Stimulated activated CD8-positive, alpha-beta memory T cell treated with anti-CD3 and anti-CD28 coated beads, Interleukin-4, amount 100 ng/mL, for 1 hour (primary cell): ENCODE measurements around the gene MITF.

ENCODE experiments used
- DNase-seq, 2 donors: peaks; one replicate each; pipeline ENCODE4 v3.0.0-alpha.2; 2020; ENCODE audit warnings: low read depth in 2 of 2, low spot score in 1 of 2

MITF gene

GRCh38 chr3:69948246-69948862 is 209.1 kb downstream of the MITF start:
- no peak for DNase-seq

DNA sequence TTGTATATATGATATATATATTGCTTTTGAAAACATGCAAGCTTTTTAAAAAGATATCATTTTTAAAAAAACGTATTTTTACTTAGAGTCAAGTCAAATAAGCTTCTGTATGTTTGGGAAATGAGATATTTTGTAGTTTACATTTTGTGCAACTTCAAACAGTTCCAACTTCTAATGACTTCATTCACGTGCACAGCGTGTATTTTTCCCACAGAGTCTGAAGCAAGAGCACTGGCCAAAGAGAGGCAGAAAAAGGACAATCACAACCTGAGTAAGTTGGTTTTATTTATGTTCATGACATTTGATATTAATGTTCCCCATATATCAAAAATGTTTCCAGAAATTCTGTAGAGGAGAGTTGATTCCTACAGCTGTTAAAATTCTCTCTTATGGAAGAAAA is 212.4 kb downstream of the MITF start:
- no peak for DNase-seq

GRCh38 chr3:69959581-69959980 is 220.3 kb downstream of the MITF start:
- DNase-seq = no peak

DNA sequence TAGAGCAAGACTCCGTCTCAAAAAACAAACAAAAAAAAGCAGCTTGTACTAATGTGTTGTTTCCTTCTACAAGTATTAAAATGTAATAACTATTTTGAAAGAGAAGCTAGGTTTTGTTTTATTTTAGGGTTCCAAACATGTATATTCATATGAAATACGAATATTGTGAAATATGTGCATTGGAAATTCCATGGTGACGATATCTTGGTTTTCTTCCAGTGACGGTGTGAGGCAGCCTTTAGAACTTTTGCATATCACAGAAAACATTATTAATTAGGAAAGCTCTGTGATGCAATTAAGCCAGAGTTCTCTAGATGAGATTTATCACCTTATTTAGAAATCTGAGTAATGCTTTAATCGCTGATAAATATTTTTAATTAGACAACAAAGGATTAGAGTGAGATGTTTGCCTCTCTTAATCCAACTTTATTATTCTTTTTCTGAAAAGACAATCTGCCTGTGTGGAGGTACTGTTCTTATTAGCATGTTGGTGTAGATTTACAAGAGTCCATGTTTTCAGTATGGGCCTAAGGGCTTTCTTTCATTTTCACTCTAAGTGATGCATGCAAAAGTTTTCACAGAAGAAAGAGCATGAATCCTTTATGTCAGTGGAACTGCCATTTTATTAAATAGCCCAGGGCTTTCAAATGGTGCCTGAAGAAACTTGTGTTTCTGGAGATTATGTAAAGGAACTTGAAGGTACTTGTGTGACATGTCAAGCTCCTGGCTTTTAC is 222.6 kb downstream of the MITF start:
- DNase-seq = no peak

DNA sequence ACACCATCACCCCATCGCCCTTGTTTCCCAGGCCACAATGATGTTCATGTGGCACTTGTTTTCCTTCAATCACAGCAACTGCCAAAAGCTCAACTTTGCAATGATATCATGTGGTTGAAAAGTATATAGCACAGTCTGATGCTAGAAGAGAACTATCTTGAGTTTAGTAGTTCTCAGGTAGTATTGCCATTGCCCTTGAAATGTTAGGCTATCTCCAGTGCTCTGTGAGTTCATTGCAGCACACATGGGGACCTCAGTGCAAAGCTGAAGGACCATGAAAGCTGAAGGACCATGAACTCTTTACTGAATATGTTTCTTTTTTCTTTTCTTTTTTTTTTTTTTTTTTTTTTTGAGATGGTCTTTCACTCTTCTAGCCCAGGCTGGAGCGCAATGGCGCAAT is 224.4 kb downstream of the MITF start:
- no peak for DNase-seq

- no peak for DNase-seq
Observed at GRCh38 chr3:69967156-69967555, 227.9 kb downstream of the MITF start.

- DNase-seq = no peak
Observed at GRCh38 chr3:69970827-69971226, 231.6 kb downstream of the MITF start.

GRCh38 chr3:69972672-69973071 is 233.4 kb downstream of the MITF start:
- no peak for DNase-seq

DNA sequence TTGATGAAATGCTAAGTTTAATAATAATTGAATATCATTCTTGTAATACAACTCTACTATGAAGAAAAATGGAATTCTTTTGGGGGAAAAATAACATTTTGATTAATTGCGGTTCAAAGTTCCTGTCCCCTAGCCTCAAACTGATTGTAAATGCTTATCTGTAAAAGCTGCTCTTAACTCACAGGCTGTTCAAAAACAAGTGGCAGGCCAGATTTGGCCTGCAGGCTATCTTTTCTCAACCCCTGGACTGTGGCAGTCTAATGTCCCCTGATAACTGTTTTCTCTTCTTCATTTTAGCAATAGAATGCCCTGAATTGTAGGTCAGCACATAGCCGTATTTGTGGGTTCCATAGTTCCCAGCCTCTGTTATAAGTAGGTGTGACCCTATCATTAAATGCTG is 236.8 kb downstream of the MITF start:
- no peak for DNase-seq

GRCh38 chr3:69983546-69984265 is 244.4 kb downstream of the MITF start:
- no peak for DNase-seq

- DNase-seq = no peak
Observed at GRCh38 chr3:69985266-69985665, 246.0 kb downstream of the MITF start.

DNA sequence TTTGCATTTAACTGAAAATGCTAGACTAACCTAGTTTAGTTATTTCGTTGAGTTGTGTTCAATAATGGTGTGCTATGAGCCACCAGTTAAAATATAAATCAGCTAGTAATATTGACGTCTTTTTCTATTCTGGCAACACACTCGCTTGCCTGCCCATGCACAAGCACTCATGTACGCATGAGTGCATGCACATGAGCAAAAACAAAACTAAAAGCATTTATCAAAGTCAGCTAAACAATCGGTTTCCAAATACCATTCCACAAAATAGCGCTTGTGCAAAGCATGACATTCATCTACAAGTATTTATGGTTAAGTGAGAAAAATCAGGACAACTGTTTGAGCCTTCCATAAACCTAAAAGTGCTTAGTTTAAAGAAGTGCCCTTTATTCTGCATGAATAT is 247.2 kb downstream of the MITF start:
- DNase-seq = no peak

DNA sequence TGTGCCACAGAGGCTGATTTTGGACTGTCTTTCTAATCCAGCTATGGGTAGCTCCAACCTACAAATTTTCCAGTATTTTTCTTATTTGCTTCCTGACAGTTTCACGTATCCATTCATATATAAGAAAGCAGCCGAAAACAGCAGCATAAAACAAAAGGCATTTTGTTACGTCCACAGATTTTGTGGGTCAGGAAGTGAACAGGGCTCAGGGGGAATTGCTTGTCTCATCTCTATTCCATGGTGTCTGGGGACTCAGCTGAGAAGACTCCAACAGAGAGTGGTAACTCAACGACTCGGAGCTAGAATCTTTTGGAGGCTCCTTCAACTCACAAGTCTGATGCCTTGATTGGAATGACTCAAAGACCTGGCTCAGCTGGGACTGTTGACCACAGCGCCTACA is 248.6 kb downstream of the MITF start:
- no peak for DNase-seq

DNA sequence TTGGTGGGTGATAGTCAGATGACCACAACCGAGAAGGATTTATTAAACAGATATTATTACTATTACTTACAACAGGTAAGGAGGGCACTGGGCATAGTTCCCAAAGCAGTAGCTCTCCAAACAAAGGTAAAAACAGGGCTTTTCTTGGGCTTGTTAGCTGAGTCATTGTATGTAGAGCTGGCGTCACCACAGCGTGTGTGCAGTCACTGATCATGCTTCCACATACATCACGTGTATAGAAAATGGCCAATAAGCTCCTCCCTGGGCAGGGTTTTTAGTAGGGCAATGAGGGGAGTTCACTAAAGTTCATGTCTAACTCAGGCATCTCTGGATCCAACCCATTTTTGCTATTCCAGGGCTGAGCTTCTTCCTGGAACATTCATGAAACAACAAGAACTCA is 254.5 kb downstream of the MITF start:
- no peak for DNase-seq

GRCh38 chr3:69994919-69995318 is 255.7 kb downstream of the MITF start:
- no peak for DNase-seq

- DNase-seq = no peak
Observed at GRCh38 chr3:69997631-69998307, 258.5 kb downstream of the MITF start.

DNA sequence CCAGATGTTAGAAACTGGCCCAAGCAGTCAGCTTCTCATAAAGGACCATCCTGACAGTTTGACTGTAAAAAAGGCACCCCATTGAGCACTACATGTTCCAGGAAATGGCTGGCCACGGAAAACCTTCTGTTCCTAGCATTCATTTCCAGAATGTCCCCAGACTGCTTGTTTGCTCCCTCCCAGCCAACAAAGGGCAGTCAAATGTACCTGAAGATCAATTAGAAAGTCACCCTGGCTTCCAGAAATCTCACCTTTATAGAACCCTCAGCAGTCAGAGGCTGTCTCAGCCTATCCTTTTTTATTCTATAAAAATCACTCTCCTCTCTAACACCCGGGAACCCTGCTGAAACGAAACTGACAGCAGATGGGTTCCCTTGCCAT is 259.5 kb downstream of the MITF start:
- DNase-seq = no peak

- DNase-seq = no peak
Observed at GRCh38 chr3:69999140-70000027, 260.1 kb downstream of the MITF start, which contains the start of gene SAMMSON. SAMMSON (plus strand) TSS chr3:69999733.

DNA sequence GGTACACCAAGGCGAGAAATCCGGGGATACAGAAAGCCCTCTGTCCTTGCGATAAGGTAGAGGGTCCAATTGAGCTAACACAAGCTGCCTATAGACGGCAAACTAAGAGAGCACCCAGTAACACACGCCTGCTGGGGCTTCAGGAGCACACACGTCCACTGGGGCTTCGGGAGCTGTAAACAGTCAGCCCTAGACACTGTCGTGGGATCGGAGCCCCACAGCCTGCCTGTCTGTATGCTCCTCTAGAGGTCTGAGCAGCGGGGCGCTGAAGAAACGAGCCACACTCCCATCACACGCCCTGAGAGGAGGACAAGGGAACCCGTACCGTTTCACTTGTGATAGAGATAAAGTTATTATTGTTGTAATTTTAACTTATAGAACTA is 260.8 kb downstream of the MITF start:
- DNase-seq = no peak

DNA sequence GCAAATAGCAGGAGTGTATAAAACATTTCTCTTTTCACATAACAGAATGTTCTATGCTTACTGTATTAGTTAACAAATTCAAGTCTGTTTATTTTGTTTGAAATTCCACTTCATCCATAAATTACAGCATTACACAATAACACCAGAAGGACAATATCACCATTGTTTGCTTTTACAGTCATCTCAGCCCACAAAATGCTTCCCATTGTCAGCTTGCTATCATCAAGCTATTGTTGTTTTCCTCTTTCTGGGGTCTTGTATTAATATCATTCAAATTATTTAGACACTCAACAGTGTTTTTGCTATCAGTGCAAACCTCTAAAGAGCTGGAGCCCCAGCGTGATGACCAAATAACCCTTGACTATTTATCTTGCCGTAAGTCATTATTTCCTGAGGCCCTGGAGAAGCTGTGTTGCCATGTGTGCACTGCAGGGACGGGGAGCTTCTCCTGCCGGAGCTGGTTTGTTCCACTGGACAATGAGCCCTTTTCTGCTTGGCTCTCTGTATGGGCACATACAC is 261.4 kb downstream of the MITF start:
- no peak for DNase-seq

- no peak for DNase-seq
Observed at GRCh38 chr3:70003119-70003518, 263.9 kb downstream of the MITF start.
